ENCODE results near the gene TMX4. TPM values are rescaled to one million over a fixed set of nuclear protein-coding genes. Genes with fewer than 3 reads are reported as not detected.

TMX4 gene
- total RNA-seq, 1 donor from 2014 or later, result 35.7 TPM

DNA sequence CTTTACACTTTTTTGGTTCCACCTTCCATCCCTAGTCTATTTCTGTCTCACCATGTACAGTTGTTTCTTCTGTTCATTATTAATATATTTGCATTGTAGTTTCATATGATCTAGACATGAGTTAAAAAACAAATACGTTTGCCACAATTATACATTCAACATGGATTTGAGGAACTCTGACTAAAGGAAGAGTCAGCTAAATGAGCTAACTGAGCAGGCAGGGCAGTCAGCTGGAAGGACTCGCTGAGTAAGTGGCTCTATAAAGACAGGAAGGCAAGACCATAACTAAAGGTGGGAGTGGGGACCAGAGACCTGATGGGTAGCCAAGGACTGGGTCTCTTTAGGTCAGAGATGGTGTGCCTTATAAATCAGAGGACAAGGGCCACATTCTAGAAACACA, 26.3 kb downstream of the TMX4 start:
- no peak overlapping the region for H3K4me3 ChIP-seq
- intact Hi-C loops (cut with DNase I), result no loop called here
- no peaks in the 10 kb centered on the region for H3K27me3 ChIP-seq (ENCODE audit: low read depth)
- DNase-seq (no peak), ATAC-seq (no peak)
- peaks cover 33% of the 10 kb centered on the region for H3K36me3 ChIP-seq
- peaks cover 5% of the 10 kb centered on the region for H3K9me3 ChIP-seq
- no peaks in the 10 kb centered on the region for H3K4me1 ChIP-seq
- H3K27ac ChIP-seq, result no peak overlapping the region
- TF ChIP-seq, protein P1, sequence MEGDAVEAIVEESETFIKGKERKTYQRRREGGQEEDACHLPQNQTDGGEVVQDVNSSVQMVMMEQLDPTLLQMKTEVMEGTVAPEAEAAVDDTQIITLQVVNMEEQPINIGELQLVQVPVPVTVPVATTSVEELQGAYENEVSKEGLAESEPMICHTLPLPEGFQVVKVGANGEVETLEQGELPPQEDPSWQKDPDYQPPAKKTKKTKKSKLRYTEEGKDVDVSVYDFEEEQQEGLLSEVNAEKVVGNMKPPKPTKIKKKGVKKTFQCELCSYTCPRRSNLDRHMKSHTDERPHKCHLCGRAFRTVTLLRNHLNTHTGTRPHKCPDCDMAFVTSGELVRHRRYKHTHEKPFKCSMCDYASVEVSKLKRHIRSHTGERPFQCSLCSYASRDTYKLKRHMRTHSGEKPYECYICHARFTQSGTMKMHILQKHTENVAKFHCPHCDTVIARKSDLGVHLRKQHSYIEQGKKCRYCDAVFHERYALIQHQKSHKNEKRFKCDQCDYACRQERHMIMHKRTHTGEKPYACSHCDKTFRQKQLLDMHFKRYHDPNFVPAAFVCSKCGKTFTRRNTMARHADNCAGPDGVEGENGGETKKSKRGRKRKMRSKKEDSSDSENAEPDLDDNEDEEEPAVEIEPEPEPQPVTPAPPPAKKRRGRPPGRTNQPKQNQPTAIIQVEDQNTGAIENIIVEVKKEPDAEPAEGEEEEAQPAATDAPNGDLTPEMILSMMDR (IDR thresholded peaks at IDR 0.05), result no peak

DNA sequence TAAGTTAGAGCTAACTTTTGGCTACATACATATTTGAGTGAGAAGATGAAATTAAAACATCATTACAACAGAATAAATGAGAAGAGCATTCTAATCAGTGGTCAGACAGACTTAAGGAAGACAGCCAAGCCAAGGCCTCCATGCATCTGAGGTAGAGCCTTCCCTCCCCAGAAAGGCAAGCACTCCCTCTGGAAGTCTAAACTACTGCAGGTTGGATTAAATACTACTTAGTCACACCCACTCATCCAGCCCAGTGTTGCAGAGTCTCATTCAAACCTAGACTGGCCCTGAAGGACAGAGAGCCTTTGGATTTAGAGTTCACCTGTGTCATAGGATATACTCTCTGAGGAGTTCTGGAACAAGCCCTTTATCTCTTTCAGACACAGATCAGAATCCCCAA, 29.2 kb downstream of the TMX4 start:
- Histone ChIP-seq H3K4me3 (no peak overlapping the region), H3K36me3 (peaks cover 25% of the 10 kb centered on the region), H3K9me3 (peaks cover 5% of the 10 kb centered on the region), H3K4me1 (no peaks in the 10 kb centered on the region), H3K27me3 (ENCODE audit: low read depth) (no peaks in the 10 kb centered on the region), H3K27ac (no peak overlapping the region)
- TF ChIP-seq, protein P1 (IDR thresholded peaks at IDR 0.05), result no peak
- intact Hi-C loops (cut with DNase I), result no loop called here
- ATAC-seq (no peak), DNase-seq (no peak)

DNA sequence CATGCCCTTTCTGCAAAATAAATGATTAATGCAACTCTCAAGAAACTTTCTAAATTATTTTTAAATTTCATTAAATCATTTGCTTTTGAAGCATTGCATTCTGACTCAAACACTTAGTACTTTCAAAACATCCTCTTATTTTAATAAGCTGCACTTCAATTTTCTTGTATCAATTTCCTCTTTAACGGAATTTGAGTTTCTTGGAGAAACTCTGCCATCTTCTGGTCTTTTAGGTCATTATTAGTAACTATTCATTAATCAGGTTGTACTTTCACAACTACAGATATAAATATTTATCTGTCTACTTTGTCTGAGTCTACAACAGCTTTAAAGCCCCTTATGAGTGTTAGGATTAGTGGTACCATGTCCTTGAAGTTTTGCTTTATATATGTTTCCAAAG, 30.2 kb downstream of the TMX4 start:
- no peak for ATAC-seq

GRCh38 chr20:7985916-7986315, 33.6 kb downstream of the TMX4 start:
- H3K4me1 ChIP-seq, result no peaks in the 10 kb centered on the region
- no peak for DNase-seq
- no peaks in the 10 kb centered on the region for H3K9me3 ChIP-seq
- H3K27ac ChIP-seq, result no peak overlapping the region
- H3K36me3 ChIP-seq, result peaks cover 52% of the 10 kb centered on the region
- intact Hi-C loops (cut with DNase I), result no loop called here
- no peak for ATAC-seq
- no peaks in the 10 kb centered on the region for H3K27me3 ChIP-seq (ENCODE audit: low read depth)
- no peak overlapping the region for H3K4me3 ChIP-seq
- TF ChIP-seq, protein P1 (IDR thresholded peaks at IDR 0.05), result no peak

More for the DNA sequence above, 30.2 kb downstream of the TMX4 start:
- Histone ChIP-seq H3K27ac (no peak overlapping the region), H3K36me3 (peaks cover 19% of the 10 kb centered on the region), H3K27me3 (ENCODE audit: low read depth) (no peaks in the 10 kb centered on the region), H3K9me3 (peaks cover 3% of the 10 kb centered on the region), H3K4me3 (no peak overlapping the region), H3K4me1 (no peaks in the 10 kb centered on the region)
- TF ChIP-seq, protein P1 (IDR thresholded peaks at IDR 0.05), result no peak
- DNase-seq, result no peak
- intact Hi-C loops (cut with DNase I), result no loop called here

- no peak for ATAC-seq
- H3K4me3 ChIP-seq, result no peak overlapping the region
- H3K36me3 ChIP-seq, result peaks cover 62% of the 10 kb centered on the region
- no peaks in the 10 kb centered on the region for H3K27me3 ChIP-seq (ENCODE audit: low read depth)
- no peaks in the 10 kb centered on the region for H3K9me3 ChIP-seq
- TF ChIP-seq, protein P1 (IDR thresholded peaks at IDR 0.05), result no peak
- DNase-seq, result no peak
- intact Hi-C loops (cut with DNase I), result no loop called here
- H3K4me1 ChIP-seq, result no peaks in the 10 kb centered on the region
- no peak overlapping the region for H3K27ac ChIP-seq
Observed at GRCh38 chr20:7984192-7984591, 35.4 kb downstream of the TMX4 start.

GRCh38 chr20:7981374-7981773, 38.2 kb downstream of the TMX4 start:
- H3K4me3 ChIP-seq, result no peak overlapping the region
- no peaks in the 10 kb centered on the region for H3K9me3 ChIP-seq
- TF ChIP-seq, protein P1 (IDR thresholded peaks at IDR 0.05), result no peak
- intact Hi-C loops (cut with DNase I), result no loop called here
- H3K27me3 ChIP-seq (ENCODE audit: low read depth), result no peaks in the 10 kb centered on the region
- ATAC-seq (no peak), DNase-seq (no peak)
- no peak overlapping the region for H3K27ac ChIP-seq
- H3K36me3 ChIP-seq, result peaks cover 53% of the 10 kb centered on the region
- H3K4me1 ChIP-seq, result no peaks in the 10 kb centered on the region

Measured in lower lobe of right lung (tissue), 2 donors.